HG02763 (cell line): ENCODE measurements around the gene CCDC14.
A peak's percentile ranks its signal among the peaks of the same experiment; 100 is the strongest.
"Not testable (repeated sequence)": the region's sequence is repeated elsewhere in the genome, so short reads cannot be mapped to it uniquely, and the experiment has no call there.

Experiments
- ATAC-seq: cut with Tn5 transposase; IDR thresholded peaks from one replicate; pipeline ENCODE4 v1.9.1; 2021; ENCODE audit warnings: mild to moderate bottlenecking, moderate library complexity; ENCODE audit not compliant: unreplicated experiment

The CCDC14 gene

DNA sequence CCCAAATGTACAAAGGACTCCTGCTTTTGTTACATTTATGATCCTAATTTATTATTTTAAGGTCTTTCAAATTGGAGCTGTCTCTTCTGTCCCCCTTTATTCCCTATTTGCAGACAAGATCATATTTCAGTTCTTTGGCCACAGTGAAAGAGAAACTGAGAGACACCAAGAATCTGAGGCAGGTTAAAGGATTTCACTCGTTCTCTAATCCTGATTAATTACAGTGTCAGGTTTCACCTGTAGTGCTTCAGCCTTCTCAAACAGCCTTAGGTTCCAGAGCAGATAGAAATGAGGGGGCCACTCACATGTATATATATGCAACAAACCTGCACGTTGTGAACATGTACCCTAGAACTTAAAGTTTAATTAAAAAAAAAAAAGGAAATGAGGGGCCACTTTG, 6.2 kb upstream of the CCDC14 start:
- ATAC-seq = not testable (repeated sequence)

DNA sequence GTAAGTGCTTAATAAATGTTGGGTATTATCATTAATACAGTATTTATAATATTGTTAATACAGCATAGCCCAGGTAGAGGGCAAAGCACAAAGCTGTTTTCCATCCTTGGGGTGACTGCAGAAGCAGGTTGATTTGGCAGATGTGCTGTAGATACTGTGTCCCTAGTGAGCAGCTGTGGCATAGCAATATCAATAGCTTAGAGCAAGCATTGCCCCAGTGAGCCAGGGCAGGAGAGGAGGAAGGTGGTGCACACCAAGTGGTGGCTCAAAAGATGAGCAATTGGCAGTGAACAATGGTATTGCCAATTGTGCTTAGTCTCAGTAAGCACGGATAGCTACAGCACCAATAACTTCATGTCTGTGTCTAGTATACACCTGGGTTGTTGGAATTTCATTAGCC, 5.8 kb upstream of the CCDC14 start:
- ATAC-seq = not testable (repeated sequence)

DNA sequence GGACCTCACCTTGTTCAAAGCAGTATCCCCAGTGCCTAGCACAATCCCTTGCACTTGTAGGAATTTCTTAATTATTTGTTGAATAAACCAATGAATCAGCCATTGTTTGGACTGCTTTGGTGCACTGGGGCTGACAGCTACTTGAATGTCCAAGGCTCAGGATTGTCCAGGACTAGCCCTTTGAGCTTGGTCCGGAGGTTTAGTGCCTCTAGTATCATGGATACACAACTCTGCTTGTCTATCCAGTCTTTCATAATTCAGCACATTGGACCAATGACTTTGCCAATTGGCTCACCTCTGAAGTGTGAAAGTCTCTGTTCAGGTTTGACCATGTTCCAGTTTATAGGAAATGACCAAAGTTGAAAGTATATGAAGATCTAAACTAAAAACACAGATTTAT, 3.8 kb upstream of the CCDC14 start:
- ATAC-seq = not testable (repeated sequence)

DNA sequence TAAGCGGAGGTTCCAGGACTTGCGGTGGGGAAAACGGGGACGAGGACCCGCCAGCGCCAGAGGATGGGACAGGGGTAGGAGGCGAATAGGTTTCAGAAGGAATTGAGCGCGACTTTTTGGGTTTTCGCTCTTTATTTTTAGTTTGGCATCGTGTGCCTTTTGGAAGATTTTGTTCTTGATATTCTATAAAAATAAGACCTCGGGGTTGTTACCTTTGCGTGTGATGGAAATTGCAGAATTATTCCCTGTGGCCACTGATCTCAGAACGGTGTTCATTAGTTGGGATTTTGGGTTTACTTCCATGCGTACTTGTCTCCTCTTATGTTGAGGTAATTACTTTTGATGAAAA, 453 bp upstream of the CCDC14 start:
- ATAC-seq = no peak

DNA sequence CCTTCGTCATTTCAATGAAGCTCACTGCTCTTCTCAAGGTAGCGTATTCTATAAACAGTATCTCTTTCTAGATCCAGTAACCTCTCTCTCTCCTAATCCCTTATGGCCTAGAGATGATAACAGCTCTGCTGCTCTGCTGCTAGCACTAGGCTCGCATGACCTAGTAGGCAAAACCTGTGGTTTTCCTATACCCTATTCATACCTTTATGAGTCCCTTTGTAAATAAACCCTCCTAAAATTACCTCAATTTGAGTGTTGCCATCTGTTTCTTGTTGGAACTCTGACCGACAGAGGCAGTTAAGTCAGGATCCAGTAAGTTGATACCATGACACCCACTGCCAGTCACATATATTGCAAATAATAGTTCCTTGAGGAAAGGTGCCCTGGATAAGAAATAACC, 7.3 kb downstream of the CCDC14 start:
- peak; percentile 83 for ATAC-seq

DNA sequence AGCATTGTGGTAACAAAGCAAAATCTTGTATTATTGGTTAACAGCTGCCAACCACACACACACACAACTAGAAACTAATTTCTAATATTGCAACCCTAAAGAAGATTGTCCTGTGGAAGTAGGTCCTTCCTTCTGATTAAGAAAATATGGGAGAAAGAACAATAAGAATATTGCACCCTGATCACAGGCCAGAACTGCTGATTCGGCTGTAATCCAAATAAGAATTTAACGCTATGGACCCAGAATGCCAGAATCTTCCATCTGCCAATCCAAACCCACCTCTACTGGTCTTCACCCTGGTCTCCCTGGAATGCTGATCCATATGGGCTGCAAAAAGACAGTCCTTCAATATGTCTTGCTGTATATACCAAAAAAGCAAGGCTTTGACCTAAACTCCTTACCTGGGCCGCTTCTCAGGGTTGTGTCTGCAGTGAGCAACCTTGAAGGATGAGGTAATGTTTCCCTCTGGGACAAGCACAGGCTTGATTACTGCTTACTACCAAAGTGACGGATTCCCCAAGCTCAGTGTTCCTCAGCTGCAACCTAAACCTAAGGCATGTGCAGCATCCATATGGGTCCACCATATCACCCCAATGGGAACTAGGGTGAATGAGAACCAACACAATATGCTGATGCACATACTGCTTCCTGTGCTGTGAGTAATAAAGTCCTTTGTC, 8.0 kb downstream of the CCDC14 start:
- peak; percentile 8 for ATAC-seq

DNA sequence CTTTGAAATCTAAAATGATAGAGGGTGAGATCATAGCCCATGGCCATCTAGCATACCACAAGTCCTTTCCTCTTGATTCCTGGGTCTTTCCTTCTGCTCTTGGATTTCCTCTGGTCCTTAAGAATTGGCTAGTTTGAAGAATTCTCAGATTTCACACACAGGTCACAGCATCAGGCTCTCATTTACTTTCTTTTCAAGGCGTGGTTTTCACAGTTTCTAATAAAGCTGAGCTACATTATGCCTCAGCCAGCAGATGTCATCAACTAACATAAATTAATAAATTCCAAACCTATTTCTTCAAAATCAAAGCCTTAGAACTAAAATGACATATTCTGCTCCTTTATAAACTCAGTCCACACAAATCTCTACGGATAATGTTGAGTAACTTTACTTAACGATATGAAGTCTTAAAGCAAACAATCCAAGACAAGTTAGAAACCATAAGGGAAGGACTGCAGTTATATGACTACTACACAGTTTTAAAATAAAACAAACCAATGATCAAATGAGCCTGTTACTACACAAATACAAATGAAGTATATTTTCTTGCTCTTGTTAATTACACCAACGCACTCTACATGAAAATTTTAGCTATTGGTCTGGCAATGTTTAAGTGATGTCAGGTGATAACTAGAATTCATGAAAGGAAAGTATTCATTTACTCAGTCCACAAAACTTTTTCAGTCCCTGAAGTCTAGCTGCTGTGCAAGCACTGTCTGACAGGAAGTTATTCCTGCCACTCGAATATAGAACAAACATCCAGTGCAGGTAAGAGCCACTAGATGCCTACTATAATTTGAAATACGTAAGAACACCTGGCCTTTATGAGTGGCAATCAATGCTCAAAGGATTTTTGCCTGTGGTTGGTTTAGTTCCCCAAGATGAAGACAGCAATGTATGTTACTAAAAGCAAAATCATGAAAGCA, 9.2 kb downstream of the CCDC14 start:
- ATAC-seq = no peak

DNA sequence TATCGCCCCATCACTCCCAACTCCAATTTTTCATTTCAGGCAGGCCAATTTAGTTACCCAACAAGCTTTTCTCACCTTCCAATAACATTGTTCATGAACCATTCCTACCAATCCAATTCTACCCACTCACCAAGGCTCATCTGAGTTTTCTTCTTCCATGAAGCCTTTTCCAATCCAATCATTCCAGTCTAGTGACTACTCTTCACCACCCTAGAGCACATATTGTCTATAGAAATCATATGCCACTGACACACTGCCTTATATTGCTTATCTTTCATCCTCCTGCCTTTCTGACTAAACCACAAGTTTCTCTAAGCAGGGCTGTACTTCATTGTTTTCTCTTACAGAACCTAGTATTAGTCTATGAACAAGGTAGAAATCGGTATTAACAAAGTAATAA, 11.4 kb downstream of the CCDC14 start:
- no peak for ATAC-seq

DNA sequence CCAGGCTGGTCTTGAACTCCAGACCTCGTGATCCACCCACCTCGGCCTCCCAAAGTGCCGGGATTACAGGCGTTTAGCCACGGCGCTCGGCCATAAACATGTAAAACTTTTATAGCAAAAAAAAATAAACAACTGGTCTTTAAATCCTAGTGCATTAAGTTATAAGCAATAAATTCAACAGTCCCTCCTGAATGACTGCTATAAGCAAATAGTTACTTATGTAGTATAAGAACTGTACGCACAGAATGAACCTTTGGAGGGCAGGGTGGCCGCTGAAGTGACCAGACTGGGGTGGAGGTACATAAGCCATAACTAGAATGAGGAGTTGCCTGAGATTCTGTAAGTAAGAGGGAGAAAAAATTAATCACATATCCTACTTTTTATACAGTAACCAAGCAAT, 12.6 kb downstream of the CCDC14 start:
- no peak for ATAC-seq

DNA sequence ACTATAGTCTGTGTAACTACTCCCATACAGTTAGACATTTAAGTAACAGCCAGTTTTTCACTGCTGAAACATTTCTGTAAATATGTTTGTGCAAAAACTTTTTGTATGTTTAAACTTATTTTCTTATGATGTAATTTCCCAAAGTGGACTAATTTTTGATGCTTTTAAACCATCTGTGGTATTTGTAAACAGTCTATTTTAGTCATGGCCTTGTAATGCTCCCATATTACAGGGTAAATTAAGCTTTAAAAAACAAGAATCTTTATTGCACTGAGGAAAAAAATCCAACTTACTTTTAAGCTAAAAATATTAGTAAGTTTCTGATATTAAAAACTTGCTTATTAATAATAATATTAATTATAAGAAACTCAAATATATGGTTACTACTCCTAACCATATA, 13.5 kb downstream of the CCDC14 start:
- ATAC-seq = no peak

DNA sequence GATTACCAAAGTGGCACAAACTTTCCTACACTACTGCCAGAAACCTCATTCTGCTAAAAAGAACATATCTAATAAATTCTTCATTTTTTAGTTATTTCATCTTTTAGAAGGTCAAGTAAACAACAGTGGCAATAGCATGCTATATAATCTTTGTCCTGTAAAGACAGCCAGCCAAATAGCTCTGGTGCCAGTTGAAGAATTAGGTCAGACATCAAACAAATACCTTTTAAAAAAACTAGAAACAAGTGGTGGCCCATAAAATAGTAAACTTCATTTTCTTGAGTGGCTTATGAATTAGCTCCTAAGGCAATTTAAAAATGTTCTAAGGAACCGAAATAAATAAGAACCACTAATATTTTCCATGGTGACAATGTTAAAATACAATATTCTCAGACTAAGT, 19.5 kb downstream of the CCDC14 start:
- no peak for ATAC-seq

DNA sequence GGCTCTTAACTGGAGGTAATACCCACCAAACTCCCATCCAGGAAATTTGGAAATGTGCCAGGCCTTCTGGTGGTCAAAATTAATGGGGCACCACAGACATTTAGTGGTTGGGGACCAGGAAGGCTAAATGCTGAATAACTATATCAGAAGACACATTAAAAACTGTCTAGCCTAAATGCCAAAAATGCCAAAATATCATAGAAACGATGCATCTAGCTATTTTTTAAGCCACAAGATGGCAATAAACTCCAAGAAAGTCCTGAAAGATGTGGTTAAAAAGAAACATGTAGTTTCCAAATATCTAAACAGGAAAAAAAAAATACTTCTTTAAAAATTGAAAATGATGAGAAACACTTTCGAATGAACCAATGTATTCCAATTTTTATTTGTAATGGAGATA, 19.9 kb downstream of the CCDC14 start:
- ATAC-seq = no peak

DNA sequence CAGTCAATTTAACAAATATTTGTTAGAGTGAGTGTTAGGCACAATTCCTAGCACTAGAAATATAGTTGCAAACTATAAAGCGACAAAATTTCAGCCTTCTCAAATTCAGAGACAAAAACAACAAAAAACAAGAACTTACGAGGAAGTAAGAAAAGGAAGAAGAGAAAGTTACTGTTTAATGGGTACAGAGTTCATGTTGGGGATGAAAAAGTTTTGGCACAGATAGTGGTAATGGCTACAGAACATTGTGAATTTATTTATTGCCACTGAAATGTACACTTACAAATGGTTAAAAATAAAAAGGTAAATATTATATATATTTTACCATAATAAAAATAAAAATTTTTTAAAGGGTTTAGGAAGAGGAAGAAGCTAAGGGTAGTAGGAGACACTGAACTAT, 21.3 kb downstream of the CCDC14 start:
- no peak for ATAC-seq

DNA sequence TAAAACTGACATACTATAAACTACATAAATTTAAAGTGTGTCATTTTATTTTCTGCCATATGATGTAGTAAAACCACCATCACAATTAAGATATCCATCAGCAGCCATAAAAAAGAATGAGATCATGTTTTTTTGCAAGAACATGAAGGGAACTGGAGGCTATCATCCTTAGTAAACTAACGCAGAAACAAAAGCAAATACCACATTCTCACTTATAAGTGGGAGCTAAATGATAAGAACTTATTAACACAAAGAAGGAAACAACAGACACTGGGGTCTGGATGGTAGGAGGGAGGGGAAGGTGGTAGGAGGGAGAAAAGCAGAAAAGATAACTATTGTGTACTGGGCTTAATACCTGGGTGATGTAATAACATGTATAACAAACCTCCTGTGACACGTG, 24.6 kb downstream of the CCDC14 start:
- no peak for ATAC-seq

DNA sequence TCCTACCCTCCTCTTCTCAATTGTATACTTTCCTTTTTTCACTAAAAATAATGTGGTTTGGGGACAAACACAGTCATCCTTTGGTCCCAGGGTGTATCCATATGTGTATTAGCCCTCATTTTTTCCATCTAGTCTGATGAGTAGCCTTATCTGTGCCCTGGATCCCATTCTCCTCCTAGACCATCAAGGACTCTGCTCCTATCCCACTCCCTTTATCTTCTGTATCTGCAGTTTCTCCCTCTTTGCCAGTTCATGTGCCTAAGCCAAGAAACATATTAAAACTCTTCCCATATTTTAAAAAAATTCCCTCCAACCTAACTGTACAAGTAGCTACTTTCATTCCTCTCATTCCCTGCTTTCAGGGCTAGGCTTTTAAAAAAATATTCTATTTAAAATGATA, 25.2 kb downstream of the CCDC14 start:
- ATAC-seq = no peak

DNA sequence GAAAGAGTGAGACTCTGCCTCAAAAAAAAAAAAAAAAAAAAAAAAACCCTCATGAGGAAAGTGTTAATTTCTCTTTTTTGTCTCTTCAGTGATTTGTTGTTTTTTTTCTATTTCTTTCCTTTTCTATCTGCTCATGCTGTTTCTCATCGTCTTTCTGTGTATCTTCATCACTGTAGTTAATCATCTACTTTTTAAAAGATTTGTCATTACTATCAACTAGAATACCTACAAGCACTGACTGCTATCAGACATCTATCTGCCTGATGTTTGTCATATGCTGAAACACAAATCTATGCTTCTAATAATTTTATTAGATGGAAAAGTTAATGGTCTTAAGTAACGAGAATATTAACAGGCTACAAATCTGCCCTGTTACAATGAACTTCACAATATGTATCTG, 26.8 kb downstream of the CCDC14 start:
- ATAC-seq = no peak

DNA sequence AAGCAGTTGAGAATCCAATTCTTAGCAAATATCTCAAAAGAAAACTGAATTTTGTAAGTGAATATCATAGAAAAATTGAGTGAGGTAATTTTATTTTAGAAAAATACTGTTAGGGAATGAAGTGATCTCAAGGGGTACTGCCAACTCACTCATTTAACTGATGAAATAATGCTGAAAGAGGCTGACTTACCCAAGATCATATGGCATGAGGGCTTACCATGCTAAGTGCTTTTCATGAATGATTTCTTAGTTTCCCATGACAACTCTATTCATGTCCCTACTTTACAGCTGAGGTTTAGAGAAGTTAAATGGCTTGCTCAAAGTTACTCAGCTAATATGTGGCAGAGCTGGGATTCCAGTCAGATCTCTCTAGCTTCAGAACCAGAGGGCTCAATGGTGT, 30.6 kb downstream of the CCDC14 start:
- ATAC-seq = no peak

DNA sequence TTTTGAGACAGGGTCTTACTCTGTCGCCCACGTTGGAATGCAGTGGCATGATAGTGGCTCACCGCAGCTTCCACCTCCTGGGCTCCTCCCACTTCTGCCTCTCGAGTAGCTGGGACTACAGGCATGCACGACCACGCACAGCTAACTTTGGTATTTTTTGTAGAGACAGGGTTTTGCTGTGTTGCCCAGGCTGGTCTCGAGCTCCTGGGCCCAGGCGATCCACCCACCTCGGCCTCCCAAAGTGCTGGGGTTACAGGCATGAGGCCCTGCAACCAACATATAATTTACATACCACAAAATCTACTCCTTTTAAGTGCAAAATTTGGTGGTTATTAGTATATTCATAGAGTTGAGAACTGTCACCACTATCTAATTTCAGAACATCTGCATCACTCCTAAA, 31.7 kb downstream of the CCDC14 start:
- no peak for ATAC-seq

DNA sequence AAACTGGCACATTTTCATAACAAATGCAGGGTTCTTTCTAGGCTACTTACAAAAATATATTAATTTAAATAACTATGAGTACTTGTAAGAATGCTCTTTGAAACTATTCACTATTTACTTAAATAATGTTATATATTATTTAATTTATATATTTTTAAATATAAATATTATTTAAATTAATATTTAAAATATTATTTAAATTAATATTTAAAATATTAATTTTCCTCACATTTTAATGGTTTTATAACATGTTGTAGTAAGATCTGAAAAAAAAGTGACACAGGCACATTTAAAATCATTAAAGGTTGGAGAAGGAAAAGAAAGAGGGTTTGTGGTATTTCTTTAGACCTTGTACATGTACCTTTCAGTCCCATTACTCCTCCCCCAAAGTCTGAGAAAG, 34.6 kb downstream of the CCDC14 start:
- no peak for ATAC-seq

DNA sequence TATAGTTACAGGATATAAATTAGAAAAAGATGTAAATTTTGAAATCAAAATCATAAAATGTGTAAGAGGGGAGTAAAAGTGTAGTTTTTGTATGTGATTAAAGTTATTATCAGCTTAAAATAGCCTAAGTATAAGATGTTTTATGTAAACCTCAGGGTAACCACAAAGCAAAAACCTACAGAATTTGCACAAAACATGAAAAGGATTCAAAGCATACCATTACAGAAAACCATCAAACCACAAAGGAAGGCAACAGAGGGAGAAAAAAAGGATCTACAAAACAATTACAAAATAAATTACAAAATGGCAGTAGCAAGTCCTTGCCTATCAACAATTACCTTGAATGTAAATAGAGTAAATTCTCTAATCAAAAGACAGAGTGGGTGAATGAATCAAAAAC, 40.2 kb downstream of the CCDC14 start:
- ATAC-seq = no peak

DNA sequence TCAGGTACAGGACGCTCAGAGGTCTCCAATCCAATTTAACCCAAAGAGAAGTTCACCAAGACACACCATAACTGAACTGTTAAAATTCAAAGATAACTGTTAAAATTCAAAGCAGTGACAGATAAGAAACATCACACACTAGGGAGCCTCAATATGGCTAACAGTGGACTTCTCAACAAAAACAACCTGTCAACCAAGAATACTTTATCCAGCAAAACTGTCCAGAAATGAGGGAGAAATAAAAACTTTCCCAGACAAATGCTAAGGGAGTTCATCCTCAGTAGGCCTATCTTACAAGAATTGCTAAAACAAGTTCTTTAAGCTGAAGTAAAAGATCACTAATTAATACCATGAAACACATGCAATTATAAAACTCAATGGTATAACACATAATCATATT, 40.6 kb downstream of the CCDC14 start:
- ATAC-seq = no peak

DNA sequence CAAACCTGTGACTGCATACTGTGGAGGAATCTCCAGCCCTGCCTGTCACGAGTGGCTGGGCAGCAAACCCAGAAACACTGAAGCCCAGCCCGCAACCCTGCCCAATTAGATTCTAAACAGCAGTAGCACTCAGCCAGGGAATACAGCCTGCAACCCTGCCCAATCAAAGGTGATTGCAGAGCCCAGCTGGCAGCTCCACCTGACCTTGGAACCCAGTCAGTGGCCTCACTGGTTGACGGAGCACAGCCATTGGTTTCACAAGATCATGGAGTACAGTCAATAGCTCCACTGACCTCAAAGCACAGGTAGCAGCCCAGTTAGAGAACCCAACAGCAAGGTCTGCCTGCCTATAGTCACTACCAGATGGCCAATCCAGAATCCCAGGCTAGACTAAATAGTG, 41.7 kb downstream of the CCDC14 start:
- no peak for ATAC-seq

DNA sequence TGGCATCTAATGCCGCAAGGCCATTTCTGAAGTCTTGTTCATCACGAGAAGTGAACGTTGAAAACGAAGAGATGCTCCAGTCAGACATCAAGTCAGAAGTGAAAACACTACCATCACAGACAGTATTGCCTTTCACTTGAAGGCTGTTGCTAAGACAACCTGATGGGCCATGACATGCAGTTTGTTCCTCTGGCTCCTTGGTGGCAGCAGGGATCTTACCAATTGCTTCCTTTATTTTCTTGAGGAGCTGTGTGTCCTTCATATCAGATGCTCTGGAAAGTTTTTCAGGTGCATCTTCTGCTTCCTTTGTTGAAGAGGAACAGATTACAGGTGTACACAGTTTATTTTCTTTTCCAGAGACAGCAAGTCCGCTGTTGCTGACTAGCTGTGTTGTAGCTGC, 46.2 kb downstream of the CCDC14 start:
- ATAC-seq = no peak
